CD4-positive, alpha-beta T cell treated with Interleukin-2 at 100 ng/mL for 4 hours (primary cell): ENCODE results near the gene TRAF7.
"Not testable (repeated sequence)": the region's sequence is repeated elsewhere in the genome, so short reads cannot be mapped to it uniquely, and the experiment has no call there.

Experiments used
- DNase-seq: peaks from one replicate; pipeline ENCODE4 v3.0.0-alpha.2; 2020; ENCODE audit warnings: low spot score

The TRAF7 gene

DNA sequence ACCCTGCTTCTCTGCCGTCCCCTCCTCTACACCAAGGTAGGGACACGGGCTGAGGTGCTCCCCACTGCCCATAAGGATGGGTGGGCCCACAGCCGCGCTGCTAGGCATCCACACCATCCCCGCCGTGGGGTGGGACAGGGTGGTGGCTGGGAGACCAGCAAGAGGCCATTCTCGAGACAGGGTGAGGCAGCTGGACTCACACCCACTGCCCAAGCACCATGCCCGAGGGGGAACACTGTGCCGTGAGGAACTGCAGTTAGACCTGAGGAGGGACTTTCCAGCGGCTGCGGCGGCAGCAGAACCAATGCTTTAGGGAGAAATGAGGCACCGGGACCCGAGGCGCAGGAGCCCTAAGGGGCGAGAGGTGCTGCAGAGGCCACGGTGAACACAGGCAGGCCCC, 33.2 kb upstream of the TRAF7 start:
- DNase-seq = no peak

DNA sequence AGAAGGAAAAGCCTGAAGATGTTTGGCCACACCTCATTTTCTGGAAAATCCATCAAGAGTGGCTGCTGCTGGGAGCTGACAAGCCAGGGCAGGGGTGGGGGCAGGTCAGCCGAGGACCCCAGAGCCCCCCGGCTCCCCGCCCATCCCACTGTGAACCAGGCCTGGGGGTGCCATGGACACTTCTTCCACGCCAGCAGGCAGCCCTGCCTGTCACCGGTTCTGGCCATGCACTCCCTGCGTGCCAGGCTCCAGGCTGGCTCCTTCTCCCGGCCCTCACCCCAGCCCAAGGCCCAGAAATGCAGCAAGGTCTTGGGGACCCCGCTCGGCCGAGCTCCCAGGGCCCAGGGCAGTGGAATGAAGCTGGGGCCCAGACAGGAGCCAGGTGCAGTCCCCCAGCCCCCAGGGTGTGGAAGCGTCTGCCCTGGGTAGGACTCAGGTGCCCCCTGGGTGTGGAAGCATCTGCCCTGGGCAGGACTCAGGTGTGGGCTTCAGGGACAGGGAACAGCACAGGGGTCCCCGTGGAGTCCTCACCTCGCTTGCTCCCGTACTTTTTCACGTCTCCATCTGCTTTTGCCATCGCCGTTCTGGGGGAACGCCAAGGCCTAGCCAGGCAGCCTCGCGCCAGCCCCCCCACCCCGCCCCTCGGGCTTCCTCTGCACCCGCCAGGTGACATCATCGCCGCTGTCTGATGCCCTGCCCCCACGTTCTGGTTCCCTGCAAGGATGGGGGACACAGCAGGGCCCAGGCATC, 32.5 kb upstream of the TRAF7 start:
- DNase-seq = not testable (repeated sequence)

DNA sequence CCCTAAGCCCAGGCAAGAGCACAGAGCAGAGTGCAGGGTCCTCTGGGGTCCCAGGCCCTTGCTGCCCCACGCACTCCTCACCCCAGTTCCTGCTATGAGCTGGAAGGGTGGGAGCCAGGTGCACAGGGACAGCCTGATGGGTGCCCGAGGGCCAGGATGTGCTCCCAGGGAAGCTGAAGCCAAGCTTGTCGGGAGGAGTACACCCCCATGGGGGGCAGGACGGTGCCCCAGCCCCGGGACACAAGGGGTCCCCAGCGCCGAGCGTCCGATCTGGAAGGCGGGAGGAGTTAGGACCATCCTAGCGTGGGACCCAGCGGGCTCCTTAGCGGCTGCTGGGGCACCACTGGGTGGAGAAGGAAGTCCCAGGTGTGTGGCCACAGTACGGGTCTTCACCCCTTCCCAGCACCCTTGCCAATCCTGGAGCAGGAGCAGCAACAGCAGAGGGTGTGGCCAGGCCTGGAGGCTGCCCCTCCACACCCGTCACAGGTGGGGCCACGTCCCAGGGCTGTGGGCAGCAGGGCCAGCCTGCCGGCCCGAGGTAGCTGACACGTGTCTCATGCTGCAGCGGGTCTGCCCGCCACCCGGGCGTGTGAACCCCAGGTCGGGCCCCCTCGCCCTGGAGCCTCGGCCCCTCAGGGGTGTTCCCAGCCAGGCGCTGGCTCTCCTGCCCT, 31.7 kb upstream of the TRAF7 start:
- not testable (repeated sequence) for DNase-seq

DNA sequence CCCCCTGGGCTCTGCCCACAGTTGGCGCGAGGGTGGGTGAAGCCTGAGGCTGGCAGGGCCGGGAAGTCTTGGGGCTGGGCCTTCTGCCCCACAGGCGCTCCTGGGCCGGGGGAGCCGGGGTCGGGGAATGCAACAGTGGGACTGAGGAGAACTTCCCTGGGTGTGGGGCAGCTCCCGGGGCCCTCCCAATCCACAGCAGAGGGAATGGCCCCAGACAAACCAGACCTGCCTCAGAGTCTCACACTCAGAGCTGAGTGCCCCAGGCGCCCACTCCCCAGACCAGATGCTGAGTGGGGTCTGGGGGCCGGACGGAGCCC, 31.2 kb upstream of the TRAF7 start:
- not testable (repeated sequence) for DNase-seq

DNA sequence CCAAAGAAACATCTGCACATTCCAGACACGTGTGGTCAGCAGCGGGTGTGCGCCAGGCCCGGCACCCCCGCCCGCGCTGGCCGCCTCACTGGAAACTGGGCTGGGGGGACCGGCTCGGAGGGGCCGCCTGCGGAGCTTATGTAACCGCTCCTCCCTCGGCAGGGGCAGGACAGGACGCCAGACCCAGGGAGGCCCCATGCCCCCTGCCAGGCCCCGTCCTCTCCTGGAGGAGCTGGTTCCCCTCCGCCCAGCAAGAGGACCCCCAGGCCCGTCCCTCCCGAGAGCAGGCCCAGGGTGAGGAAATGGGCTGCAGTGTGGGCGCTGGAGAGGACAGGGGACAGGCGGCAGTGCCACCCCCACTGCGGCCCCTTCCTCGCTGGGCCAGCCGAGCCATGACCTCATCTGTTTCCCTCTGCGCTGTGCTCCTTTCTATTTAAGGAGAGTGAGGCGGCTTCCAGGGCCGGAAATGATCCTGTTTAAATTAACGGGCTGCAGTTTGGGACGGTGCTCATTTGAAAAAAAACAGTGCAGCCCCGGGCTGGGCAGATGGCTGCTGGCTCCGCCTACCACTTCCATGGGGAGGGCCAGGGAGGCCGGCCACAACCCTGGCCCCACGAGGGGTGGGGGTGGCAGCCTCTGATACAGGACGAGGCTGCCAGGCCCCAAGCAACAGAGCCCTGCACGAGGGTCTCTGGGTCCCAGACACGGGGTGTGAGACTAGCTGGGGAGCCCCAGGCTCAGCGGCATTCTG, 30.7 kb upstream of the TRAF7 start:
- not testable (repeated sequence) for DNase-seq

DNA sequence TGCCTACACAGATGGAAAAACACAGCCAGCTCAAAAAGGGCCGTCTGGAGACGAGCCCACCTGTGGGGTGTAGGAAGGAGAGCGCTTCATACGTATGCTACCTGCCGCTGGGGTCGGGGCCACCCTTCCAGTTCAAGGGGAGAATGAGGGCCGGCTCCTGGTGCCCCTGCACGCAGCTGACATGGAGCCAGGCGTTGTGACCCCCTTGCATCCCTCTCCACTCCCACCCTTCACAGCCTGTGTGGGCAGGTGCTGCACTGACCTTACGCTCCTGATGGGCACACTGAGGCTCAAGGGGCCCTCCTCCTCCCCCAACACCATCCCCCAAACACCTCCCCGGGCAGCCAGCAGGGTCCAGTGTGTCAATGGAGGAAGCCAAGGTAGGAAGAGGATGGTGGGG, 30.0 kb upstream of the TRAF7 start:
- DNase-seq = not testable (repeated sequence)

DNA sequence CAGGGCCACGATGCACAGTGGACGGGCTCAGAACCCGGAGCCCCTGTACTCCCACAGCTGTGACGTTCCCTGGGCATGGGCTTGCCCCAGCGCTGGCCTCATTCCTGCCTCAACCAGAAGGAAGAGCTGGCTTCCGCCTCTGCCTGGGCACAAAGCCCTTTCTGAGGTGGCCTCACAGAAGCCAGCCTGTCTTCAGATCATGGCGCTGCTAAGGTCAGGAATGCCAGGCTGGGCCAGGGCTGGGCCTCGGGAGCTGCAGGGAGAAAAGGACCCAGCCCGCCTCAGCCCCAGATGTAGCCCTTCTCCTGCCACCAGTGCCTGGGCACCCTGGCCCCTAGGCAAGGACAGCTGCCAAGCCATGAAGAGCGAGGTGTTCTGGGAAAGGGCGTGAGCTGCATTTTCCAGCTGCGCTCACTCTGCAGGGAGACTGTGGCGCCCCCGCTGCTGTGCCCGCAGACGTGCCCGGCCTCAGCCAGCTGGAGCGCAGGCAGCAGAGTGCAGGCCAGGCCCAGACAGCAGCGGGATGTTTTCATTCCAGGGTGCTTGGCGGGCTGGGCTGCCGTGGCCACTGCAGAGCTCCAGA, 29.3 kb upstream of the TRAF7 start:
- not testable (repeated sequence) for DNase-seq

DNA sequence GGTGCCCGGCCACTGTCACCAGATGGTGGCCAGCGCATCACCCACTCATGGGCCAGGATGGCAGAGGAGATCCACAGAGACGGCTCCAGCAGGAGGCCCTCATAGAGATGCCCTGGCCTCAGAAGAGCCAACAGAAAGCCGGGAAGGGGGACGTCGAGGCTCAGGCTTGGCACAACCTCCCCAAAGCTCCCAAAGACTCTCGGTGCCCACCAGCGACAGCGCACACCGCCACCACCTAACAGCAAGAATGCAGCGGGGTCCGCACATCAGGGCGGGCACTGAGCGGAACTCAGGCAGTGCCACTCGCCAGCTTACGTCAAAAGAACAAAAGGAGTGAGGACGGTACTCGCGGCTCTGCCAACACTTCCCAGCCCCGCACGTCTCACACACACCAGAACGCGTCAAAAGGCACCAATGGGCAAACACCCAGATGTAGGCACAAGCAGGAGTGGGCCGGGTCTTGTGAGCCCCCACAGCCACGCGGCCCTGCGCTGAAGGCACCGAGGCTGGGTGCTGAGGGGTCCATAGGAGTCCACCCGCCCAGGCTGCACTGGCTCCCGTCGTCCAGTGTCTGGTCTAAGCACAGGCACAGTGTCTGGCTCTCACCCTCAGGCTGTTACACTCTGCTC, 28.5 kb upstream of the TRAF7 start:
- DNase-seq = not testable (repeated sequence)

DNA sequence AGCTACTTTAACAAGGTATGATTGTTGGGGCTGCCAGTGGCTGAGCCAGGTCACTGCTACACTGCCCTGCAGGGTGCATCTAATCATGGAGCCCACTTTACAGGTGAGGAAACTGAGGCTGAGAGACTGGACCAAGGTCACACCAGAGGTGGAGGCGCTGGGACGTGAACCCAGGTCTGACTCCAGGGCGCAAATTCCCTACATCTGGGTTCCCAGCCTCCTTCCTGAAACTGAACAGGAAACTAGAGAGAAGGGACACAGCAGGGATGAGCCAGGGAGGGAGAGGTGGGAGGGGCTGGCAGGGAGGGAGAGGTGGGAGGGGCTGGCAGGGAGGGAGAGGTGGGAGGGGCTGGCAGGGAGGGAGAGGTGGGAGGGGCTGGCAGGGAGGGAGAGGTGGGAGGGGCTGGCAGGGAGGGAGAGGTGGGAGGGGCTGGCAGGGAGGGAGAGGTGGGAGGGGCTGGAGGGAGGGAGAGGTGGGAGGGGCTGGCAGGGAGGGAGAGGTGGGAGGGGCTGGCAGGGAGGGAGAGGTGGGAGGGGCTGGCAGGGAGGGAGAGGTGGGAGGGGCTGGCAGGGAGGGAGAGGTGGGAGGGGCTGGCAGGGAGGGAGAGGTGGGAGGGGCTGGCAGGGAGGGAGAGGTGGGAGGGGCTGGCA, 27.8 kb upstream of the TRAF7 start:
- DNase-seq = peak; percentile 37

DNA sequence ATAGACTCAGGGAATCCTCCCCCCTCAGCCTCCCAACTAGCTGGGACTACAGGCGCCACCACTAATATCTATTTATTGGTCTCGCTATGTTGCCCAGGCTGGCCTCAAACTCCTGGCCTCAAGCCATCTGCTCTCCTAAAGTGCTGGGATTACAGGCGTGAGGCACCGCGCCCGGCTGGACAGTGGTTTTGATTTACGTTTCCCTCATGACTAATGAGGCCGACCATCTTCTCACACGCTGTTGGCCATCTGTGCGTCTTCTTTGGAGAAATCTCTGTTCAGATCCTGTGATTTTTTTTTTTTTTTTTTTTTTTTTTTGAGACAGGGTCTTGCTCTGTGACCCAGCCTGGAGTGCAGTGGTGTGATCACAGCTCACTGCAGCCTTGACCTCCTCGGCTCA, 26.3 kb upstream of the TRAF7 start:
- not testable (repeated sequence) for DNase-seq

DNA sequence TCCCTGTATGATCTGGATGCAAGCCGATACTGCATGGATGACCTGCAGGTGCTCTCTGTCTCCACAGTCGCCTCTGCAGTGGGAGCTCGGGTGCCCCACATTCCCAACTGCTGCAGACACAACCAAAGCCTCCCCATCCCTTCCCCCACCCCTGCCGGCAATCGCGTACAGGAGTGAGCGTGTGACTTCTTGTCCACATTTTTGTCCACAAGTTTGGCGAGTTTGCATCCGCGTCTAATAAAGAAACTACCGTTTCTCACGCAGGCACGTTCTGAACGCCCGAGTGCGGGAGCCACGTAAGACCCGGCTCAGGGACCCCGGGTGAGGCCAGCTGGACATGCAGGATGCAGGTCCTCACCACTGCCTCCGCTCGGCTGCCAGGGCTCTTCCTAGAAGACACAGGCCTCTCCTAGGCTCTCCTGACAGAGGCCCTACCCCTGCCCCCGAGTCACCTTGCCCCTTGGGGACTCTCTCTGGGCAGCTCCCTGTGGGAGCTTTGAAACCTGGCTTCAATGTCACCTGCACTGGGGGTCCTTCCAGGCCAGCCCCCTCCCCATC, 25.6 kb upstream of the TRAF7 start:
- DNase-seq = not testable (repeated sequence)

DNA sequence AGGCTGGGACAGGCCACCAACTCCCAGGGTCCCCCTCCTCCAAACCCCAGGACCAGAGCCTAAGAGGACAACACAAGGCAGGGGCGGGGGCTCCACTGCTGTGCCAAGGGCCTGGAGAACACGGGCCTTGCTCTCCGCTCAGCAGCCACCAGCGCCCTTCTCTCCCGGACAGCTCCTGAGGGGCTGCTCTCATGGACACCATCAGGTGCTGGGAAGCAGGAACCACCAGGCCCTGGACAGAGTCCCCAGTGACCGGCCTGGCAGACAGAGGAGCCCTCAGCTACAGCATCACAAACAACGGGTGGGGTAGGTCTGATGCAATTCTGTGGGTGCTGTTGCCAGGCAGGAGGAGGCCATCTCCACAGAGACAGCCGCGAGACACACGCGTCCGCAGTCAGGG, 21.8 kb upstream of the TRAF7 start:
- not testable (repeated sequence) for DNase-seq

DNA sequence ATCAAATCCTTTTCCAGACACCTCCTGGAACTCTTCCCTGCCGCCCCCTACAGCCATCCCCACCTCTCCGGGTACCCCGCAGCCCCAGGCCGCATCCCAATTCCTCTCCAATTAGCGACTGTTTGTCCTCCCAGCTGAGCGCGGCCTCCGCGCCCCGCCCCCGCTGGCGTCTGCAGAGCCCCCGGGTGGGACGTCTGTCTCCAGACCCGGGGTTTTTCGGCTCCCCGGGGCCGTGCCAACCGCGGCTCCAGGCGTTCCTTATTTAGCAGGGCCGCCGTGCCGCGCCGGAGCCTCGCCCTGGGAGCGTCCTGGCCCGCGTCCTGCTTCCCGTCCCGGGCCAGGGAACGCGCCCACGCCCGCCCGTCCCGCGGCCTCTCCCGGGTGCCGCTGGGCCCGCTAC, 20.5 kb upstream of the TRAF7 start:
- DNase-seq = not testable (repeated sequence)

DNA sequence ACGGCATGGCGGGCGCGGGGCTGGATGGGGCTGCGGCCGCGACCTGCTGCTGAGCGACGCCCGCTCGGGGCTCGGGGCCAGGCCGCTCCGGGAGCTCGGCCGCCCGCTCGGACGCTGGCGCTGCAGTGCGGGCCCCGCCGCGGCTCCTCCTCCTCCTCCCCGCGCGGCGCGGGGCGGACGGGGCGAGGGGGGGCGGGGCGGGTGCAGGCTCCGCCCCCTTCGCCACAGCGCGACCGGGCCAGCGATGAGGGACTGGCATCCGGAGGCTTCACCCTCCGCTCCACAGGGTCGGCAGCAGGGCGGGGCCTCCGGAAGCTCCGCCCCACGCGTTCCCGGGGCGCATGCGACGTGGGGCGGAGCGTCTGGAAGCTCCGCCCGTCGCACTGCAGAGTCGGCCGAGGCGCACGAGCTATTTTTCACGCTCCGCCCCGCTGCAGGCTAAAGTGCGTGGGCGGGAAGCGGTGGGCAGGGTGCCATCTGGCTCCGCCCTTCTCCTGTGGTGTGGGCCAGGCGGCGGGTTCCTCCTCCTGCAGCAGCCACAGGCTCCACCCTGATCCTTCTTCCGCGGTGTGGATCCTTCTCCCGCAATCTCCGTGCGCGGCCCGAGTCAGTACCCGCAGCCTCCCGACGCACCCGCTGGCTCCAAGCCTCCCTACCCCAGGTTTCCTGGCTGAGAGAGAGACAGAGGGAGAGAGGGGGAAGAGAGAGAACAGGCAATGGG, 19.7 kb upstream of the TRAF7 start, which contains the start of gene PKD1:
Gene PKD1, minus strand, starts transcription at position 129 of the 721 bp plus-strand sequence. CDS start 209 bp downstream, outside the sequence.
- peak; percentile 98 for DNase-seq

DNA sequence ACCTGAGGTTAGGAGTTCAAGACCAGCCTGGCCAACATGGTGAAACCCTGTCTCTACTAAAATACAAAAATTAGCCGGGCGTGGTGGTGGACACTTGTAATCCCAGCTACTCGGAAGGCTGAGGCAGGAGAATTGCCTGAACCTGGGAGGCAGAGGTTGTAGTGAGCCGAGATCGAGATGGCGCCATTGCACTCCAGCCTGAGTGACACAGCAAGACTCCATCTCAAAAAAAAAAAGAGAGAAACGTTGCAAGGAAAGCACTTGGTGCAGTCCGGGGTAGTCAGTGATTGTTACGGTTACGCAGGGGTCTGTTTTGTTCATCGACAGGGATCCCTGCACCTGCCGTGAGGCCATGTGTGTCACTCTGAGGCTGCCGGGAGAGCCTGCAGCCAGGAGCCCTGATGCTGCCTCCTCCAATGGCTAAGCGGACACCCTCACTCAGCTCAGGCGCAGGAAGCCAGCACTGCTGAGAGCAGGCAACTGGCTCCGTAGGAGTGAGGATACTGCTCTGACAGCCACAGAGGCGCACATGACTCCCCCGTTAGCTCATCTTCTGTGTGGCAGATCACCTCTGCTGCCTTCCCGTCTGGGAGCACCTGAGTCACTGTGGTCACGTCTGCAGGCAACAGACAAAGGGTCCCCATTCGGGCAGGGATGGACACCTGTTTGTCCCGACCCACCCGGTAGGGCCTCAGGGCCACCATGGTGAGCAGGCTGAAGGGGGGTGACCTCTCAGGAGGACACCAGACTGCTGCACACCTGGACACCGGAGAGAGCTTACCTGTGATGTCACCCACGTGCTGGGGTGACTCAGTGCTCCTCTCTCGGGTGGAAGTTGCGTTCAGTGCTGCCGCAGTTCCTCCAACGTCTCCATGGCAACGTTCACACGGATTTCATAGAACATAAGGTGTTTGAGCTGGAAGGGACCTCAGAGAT, 12.4 kb upstream of the TRAF7 start:
- DNase-seq = no peak

DNA sequence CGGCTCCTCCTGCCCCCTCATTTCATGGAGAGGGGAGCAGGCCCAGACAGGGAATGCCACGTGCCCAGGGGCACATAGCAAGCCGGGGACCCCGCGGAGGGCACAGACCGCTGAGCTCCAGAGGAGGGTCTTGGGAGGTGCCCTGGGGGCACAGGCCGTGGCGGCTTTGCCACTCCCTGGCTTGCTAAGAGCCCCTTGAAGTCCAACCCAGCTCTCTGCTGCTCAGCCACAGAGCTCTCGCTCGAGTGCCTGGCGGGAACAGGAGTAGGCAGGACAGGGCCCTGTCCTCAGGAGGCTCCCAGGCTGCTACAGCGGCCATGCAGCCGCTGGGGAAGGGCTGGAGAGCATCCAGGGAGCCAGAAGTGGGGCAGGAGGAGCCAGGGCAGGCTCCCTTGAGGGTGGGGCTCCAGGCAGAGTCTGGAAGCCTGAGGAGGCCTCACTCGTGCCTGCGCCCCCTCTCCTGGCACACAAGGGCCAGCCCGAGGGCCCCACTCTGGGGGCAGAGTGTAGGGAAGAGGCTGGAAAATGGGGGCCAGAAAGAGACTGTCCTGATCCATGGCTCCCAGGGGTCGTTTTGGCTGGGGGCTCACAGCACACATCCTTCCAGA, 11.6 kb upstream of the TRAF7 start:
- no peak for DNase-seq

DNA sequence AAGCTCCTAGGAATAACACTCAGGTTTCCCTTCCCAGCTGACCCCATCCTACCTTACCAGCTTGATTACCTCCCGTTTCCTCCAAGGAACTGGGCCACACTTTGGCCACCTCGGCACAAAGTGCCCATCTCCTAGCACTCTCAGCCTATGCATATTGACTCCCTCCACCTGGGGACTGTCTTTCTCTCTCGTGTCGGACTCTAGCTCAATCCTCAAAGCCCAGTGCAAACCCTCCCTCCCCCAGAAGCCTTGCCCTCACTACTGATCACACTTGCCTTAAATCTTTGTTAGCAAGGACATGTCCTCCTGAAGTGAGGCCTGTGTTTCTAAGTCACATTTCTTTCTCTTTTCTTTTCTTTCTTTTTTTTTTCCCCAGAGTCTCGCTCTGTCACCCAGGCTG, 9.7 kb upstream of the TRAF7 start:
- no peak for DNase-seq

DNA sequence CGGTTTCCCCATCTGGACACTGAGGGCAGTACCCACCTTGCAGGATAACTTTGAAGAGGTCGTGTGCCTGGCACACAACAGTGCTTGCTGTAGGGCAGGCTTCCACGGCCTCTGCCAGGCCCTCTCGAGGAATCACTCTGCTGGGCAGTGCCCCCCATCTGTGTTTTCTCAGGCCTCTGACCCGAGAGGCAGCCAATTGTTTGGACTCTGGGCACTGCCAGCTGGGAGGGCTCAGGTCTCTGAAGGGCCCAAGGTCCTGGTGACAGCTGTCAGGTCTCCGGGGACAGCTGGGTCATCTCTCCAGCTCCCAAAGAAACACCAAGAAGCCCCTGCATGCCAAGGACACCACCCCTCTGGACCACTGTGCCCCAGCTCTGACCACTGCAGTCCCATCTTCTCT, 8.2 kb upstream of the TRAF7 start:
- no peak for DNase-seq
